ENCODE results near the gene CAPN1. TPM values are rescaled to one million over a fixed set of nuclear protein-coding genes. Genes with fewer than 3 reads are reported as not detected.

CAPN1 gene
- total RNA-seq, 1 experiment from 2014 or later, result 111 TPM

DNA sequence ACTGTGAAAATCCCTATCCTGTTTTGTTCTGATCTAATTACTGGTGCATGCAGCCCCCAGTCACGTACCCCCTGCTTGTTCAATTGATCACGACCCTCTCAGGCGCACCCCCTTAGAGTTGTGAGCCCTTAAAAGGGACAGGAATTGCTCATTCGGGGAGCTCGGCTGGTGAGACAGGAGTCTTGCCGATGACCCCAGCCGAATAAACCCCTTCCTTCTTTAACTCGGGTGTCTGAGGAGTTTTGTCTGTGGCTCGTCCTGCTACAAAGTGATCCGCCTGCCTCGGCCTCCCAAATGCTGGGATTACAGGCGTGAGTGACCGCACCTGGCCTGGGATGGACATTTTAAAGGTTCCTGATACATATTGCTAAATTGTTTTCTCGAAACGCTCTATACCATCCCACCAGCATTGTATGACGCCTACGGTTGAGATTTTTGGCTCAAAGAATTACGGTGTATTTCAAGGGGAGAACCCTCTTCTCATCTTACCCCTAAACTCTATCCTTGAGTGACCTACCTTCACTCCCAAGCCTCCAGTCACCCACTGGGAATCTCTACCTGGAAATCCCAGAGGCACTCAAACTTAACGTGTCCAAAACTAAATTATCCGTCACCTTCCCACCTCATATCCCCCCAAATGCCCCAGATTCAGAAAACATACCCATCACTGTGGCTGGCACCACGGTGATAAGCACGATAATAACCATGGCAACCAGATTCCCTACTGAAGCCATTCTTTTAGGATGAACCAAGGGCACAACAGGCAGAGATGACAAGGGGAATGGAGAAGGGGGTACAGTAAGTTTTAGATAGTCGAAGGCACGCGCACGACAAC is 79.2 kb downstream of the CAPN1 start:
- H3K9me3 Mint-ChIP-seq (ENCODE audit: unreplicated experiment), result no peaks in the 10 kb centered on the region
- BruUV-seq (replicated peaks), result TSS peak; percentile 80
- H3K36me3 Mint-ChIP-seq (ENCODE audit: insufficient read depth, unreplicated experiment), result peaks cover 4% of the 10 kb centered on the region
- no peak for DNase-seq (ENCODE audit: unreplicated experiment)
- TF ChIP-seq, protein P1, sequence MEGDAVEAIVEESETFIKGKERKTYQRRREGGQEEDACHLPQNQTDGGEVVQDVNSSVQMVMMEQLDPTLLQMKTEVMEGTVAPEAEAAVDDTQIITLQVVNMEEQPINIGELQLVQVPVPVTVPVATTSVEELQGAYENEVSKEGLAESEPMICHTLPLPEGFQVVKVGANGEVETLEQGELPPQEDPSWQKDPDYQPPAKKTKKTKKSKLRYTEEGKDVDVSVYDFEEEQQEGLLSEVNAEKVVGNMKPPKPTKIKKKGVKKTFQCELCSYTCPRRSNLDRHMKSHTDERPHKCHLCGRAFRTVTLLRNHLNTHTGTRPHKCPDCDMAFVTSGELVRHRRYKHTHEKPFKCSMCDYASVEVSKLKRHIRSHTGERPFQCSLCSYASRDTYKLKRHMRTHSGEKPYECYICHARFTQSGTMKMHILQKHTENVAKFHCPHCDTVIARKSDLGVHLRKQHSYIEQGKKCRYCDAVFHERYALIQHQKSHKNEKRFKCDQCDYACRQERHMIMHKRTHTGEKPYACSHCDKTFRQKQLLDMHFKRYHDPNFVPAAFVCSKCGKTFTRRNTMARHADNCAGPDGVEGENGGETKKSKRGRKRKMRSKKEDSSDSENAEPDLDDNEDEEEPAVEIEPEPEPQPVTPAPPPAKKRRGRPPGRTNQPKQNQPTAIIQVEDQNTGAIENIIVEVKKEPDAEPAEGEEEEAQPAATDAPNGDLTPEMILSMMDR (IDR thresholded peaks at IDR 0.05; ENCODE audit: unreplicated experiment), result no peak
- intact Hi-C loops (cut with micrococcal nuclease), result loop anchor here (5.0 kb wide), 1 partner anchor 249 kb away; the partner anchor contains the start of gene ARL2
- H3K27me3 Mint-ChIP-seq (ENCODE audit: insufficient read depth, unreplicated experiment), result no peaks in the 10 kb centered on the region
- ChIA-PET CTCF (interaction anchor here (0.6 to 7.5 kb wide), 4 partner anchors 14 to 219 kb away, joined by 3 to 63 read pairs (median 21); partner anchors contain the start of gene CDC42EP2), POLR2A (interaction anchor here (0.7 to 2.1 kb wide), 24 partner anchors 11 to 238 kb away, joined by 3 to 17 read pairs (median 5); partner anchors contain the start of genes CDC42EP2, DPF2, FAU and MALAT1)
- peak overlapping the region; percentile 95 for H3K27ac Mint-ChIP-seq (ENCODE audit: low read depth, unreplicated experiment)
- H3K4me3 Mint-ChIP-seq (ENCODE audit: unreplicated experiment), result peak overlapping the region; percentile 81
- H3K4me1 Mint-ChIP-seq (ENCODE audit: insufficient read depth, unreplicated experiment), result peaks cover 9% of the 10 kb centered on the region

Other genes starting within 250 kb of the CAPN1 start
- gene GPHA2, start 246.0 kb upstream of the CAPN1 start, total RNA-seq (2022), result not detected in 2 replicates
- gene MAJIN, start 209.8 kb upstream of the CAPN1 start, total RNA-seq (2022), result not detected in 2 replicates
- gene BATF2, start 185.0 kb upstream of the CAPN1 start, total RNA-seq (2022), result 1.3 and 1.6 TPM in 2 replicates
- 96.8 and 113 TPM in 2 replicates for gene ARL2, start 167.8 kb upstream of the CAPN1 start, total RNA-seq (2022)
- gene SNX15, start 154.5 kb upstream of the CAPN1 start, total RNA-seq (2022), result 18.0 and 21.0 TPM in 2 replicates
- gene SAC3D1, start 140.7 kb upstream of the CAPN1 start, total RNA-seq (2022), result 10.3 and 14.0 TPM in 2 replicates
- not detected in 2 replicates for gene NAALADL1, start 123.4 kb upstream of the CAPN1 start, total RNA-seq (2022)
- gene CDCA5, start 97.9 kb upstream of the CAPN1 start, total RNA-seq (2022), result 9.5 and 17.3 TPM in 2 replicates
- 50.8 and 52.3 TPM in 2 replicates for gene ZFPL1, start 97.7 kb upstream of the CAPN1 start, total RNA-seq (2022)
- gene VPS51, start 85.7 kb upstream of the CAPN1 start, total RNA-seq (2022), result 56.1 and 77.0 TPM in 2 replicates
- gene TM7SF2, start 70.1 kb upstream of the CAPN1 start, total RNA-seq (2022), result 8.5 and 14.0 TPM in 2 replicates
- 22.0 and 23.6 TPM in 2 replicates for gene ZNHIT2, start 64.2 kb upstream of the CAPN1 start, total RNA-seq (2022)
- 1,049 and 1,269 TPM in 2 replicates for gene FAU, start 59.8 kb upstream of the CAPN1 start, total RNA-seq (2022)
- gene MRPL49, start 59.6 kb upstream of the CAPN1 start, total RNA-seq (2022), result 76.9 and 79.0 TPM in 2 replicates
- gene SYVN1, start 47.4 kb upstream of the CAPN1 start, total RNA-seq (2022), result 74.9 and 99.8 TPM in 2 replicates
- not detected in 2 replicates for gene SPDYC, start 11.7 kb upstream of the CAPN1 start, total RNA-seq (2022)
- 8.8 and 10.3 TPM in 2 replicates for gene POLA2, start 80.0 kb downstream of the CAPN1 start, total RNA-seq (2022)
- gene CDC42EP2, start 132.9 kb downstream of the CAPN1 start, total RNA-seq (2022), result 24.5 and 35.0 TPM in 2 replicates
- gene DPF2, start 151.9 kb downstream of the CAPN1 start, total RNA-seq (2022), result 83.9 and 86.6 TPM in 2 replicates
- 0.14 TPM in 1 of 2 replicates, not detected in the other for gene TIGD3, start 172.8 kb downstream of the CAPN1 start, total RNA-seq (2022)
- gene SLC25A45, start 200.7 kb downstream of the CAPN1 start, total RNA-seq (2022), result 3.9 and 4.9 TPM in 2 replicates
- gene FRMD8, start 204.7 kb downstream of the CAPN1 start, total RNA-seq (2022), result 18.9 and 21.7 TPM in 2 replicates
- 1,026 and 1,292 TPM in 2 replicates for gene NEAT1, start 240.9 kb downstream of the CAPN1 start, total RNA-seq (2022)

Measured in MCF 10A (cell line).